K562 (cell line): ENCODE data around the gene CHST2. TPM values are rescaled to one million over a fixed set of nuclear protein-coding genes. Genes with fewer than 3 reads are reported as not detected.
A peak's percentile ranks its signal among the peaks of the same experiment; 100 is the strongest.

ENCODE experiments used
- ARNT ChIP-seq, 2 experiments: fragments of 450-650 bp; IDR thresholded peaks; 2 replicates each; pipeline ENCODE4 v1.6.1; 2016; ENCODE audit warnings: mild to moderate bottlenecking in 1 of 2
- BACH1 ChIP-seq: fragments of 200-800 bp; sonication (Bioruptor generic); IDR thresholded peaks from 2 replicates; pipeline ENCODE4 v1.6.1; 2016; ENCODE audit warnings: missing genetic modification characterization, missing compliant biosample characterization
- CTBP1 ChIP-seq: fragments of 450-650 bp; IDR thresholded peaks from 2 replicates; pipeline ENCODE4 v1.6.1; 2016; ENCODE audit warnings: borderline replicate concordance
- ETV5 ChIP-seq: sonication (generic); formaldehyde crosslinking; IDR thresholded peaks from 2 replicates; pipeline ENCODE4 v1.4.0; 2020; ENCODE audit warnings: low read depth, mild to moderate bottlenecking, missing genetic modification reagents
- FOXA1 ChIP-seq: fragments of 450-650 bp; IDR thresholded peaks from 2 replicates; pipeline ENCODE4 v1.6.1; 2016; ENCODE audit warnings: mild to moderate bottlenecking, borderline replicate concordance
- GABPA ChIP-seq: fragments of 200-800 bp; sonication (Bioruptor generic); conservative IDR thresholded peaks from 2 replicates; pipeline ENCODE4 v1.6.1; 2016; ENCODE audit warnings: low read depth, missing genetic modification characterization, missing compliant biosample characterization
- HMBOX1 ChIP-seq: sonication (generic); IDR thresholded peaks from 2 replicates; pipeline ENCODE4 v1.6.1; 2016
- MEIS2 ChIP-seq: fragments of 450-650 bp; IDR thresholded peaks from 2 replicates; pipeline ENCODE4 v1.6.1; 2014; ENCODE audit warnings: mild to moderate bottlenecking; ENCODE audit not compliant: partially characterized antibody
- POLR2A ChIP-seq: fragments of 450-650 bp; conservative IDR thresholded peaks from 2 replicates; pipeline ENCODE4 v1.6.1; 2016
- SETDB1 ChIP-seq: IDR thresholded peaks from one replicate; pipeline ENCODE4 v1.6.1; 2012; ENCODE audit warnings: low read length, control low read depth, inconsistent platforms
- SRSF3 ChIP-seq: fragments of 200-400 bp; formaldehyde crosslinking; IDR thresholded peaks from 2 replicates; pipeline ENCODE4 v1.6.1; 2016; ENCODE audit warnings: mild to moderate bottlenecking, low read length, moderate library complexity; ENCODE audit not compliant: insufficient read depth
- TCF3 ChIP-seq: sonication (generic); formaldehyde crosslinking; IDR thresholded peaks from 2 replicates; pipeline ENCODE4 v1.4.0; 2020; ENCODE audit warnings: mild to moderate bottlenecking, missing genetic modification reagents
- TRIM24 ChIP-seq, 2 experiments: fragments of 450-650 bp; IDR thresholded peaks; 2 replicates each; pipeline ENCODE4 v1.6.1; 2016
- XRCC3 ChIP-seq: fragments of 450-650 bp; IDR thresholded peaks from 2 replicates; pipeline ENCODE4 v1.6.1; 2017; ENCODE audit warnings: mild to moderate bottlenecking, moderate library complexity
- ZBED1 ChIP-seq: IDR thresholded peaks from 2 replicates; pipeline ENCODE4 v1.6.1; 2014
- ZBTB7A ChIP-seq: IDR thresholded peaks from 2 replicates; pipeline ENCODE4 v1.6.1; 2011; ENCODE audit warnings: low read depth, mild to moderate bottlenecking, low read length, moderate library complexity, borderline replicate concordance; ENCODE audit not compliant: control insufficient read depth
- ZNF165 ChIP-seq: fragments of 250-450 bp; sonication (Bioruptor Pico); IDR thresholded peaks from 2 replicates; pipeline ENCODE4 v1.4.0; 2020; ENCODE audit warnings: borderline replicate concordance
- ZNF232 ChIP-seq: sonication (generic); formaldehyde crosslinking; IDR thresholded peaks from 2 replicates; pipeline ENCODE4 v1.8.0; 2022; ENCODE audit warnings: mild to moderate bottlenecking, missing genetic modification reagents
- ZNF277 ChIP-seq: fragments of 250-450 bp; sonication (Bioruptor Pico); IDR thresholded peaks from 2 replicates; pipeline ENCODE4 v1.8.0; 2022; ENCODE audit warnings: inconsistent platforms, mild to moderate bottlenecking, moderate library complexity, borderline replicate concordance
- ZNF507 ChIP-seq: conservative IDR thresholded peaks from 2 replicates; pipeline ENCODE4 v1.6.1; 2017; ENCODE audit warnings: missing genetic modification characterization, missing compliant biosample characterization
- ZNF75A ChIP-seq: fragments of 450-650 bp; formaldehyde crosslinking; IDR thresholded peaks from 2 replicates; pipeline ENCODE4 v1.4.0; 2020; ENCODE audit warnings: mild to moderate bottlenecking
- ZNF830 ChIP-seq: fragments of 250-450 bp; sonication (Bioruptor Pico); IDR thresholded peaks from 2 replicates; pipeline ENCODE4 v1.5.0; 2021; ENCODE audit warnings: mild to moderate bottlenecking
- polyA plus RNA-seq, 8 experiments: library from polyadenylated mRNA; depleted of rRNA in 4 of 8; stranded (reverse) in 5 of 8; unstranded in 3 of 8; fragments of >200 nt; fragmentation: Nextera tagmentation in 2 of 8; fragmentation: Illumina TruSeq in 1 of 8; extraction: Ambion mirVana in 2 of 8; extraction: Trizol in 1 of 8; gene quantifications; 2 replicates each; pipeline versions ENCODE4 v1.2.1 to v1.2.3, GENCODE V29; 2011 to 2014; ENCODE audit warnings: inconsistent platforms in 1 of 8, missing spikeins in 1 of 8
- total RNA-seq, 7 experiments: library from RNA; depleted of rRNA in 6 of 7; stranded (reverse); fragments of >200 nt in 6 of 7; fragmentation: Illumina TruSeq in 2 of 7; extraction: Trizol in 2 of 7; gene quantifications; 2 replicates each; pipeline versions ENCODE4 v1.2.1 to v1.2.3, GENCODE V29; 2011 to 2021; ENCODE audit warnings: low replicate concordance in 1 of 7
- TF ChIP-seq, protein P1 (sequence below): sonication (generic); formaldehyde crosslinking; IDR thresholded peaks from 2 replicates; pipeline ENCODE4 v1.8.1; 2022; ENCODE audit warnings: missing genetic modification reagents

Gene CHST2
- total and polyA plus RNA-seq, 9 of the 15 experiments (the other 6 are each of a cell fraction or from before 2014, with no cell fraction given) = 3.4 to 60.3 (median 13.9) TPM

DNA sequence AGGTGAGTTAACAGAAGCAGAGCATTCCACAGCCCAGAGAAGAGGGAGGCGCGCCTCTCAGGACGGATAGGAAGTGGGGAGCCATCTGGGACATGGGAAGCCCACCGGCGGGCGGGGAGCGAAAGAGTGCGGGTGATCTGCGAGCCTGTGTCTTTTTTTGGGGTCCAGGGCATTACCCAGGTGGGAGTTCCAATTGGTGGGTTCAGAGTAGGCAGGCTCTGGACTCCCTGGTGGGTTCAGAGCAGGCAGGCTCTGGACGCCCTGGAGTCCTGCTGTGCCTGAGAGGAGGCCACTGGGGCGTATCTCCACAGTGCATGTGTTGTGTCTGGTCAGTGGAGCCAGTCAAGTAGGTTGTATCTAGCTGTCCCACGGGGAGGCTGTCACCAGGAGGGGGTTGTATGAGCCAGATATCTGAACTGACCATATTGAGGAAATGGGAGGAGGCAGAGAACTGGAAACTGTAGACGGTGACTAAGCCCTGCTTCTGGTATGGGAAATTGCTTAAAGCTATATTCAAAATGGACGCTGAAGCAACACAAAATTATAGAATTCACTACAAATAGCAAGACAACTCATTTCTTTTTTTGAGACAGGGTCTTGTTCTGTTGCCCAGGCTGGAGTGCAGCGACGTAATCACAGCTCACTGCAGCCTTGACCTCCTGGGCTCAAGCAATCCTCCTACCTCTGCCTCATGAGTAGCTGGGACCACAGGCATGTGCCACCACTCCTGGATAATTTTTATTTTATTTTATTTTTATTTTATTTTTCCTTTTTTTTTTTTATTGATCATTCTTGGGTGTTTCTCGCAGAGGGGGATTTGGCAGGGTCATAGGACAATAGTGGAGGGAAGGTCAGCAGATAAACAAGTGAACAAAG, 34.5 kb upstream of the CHST2 start (continued):
- no peak for TF ChIP-seq ZNF277
- no peak for TF ChIP-seq ZNF830 (CRISPR knock-in tag)
- TF ChIP-seq ZNF75A (CRISPR knock-in tag) = no peak
- 0 out of 2 replicates have a peak, but pooled peaks have one; percentile 35 for TF ChIP-seq ZNF165
- peak; percentile 94 for TF ChIP-seq MEIS2
- no peak for TF ChIP-seq XRCC3
- TF ChIP-seq BACH1 (tag) = peak; percentile 53; the same call in 1 of the 2 replicates
- TF ChIP-seq HMBOX1 = peak; percentile 96
- peak; percentile 70; the same call in 1 of the 2 replicates for TF ChIP-seq CTBP1
- peak; percentile 45; the same call in 1 of the 2 replicates for TF ChIP-seq ZBTB7A
- TF ChIP-seq, protein P1, sequence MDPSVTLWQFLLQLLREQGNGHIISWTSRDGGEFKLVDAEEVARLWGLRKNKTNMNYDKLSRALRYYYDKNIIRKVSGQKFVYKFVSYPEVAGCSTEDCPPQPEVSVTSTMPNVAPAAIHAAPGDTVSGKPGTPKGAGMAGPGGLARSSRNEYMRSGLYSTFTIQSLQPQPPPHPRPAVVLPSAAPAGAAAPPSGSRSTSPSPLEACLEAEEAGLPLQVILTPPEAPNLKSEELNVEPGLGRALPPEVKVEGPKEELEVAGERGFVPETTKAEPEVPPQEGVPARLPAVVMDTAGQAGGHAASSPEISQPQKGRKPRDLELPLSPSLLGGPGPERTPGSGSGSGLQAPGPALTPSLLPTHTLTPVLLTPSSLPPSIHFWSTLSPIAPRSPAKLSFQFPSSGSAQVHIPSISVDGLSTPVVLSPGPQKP (CRISPR knock-in tag) = no peak
- TF ChIP-seq SETDB1 = no peak
- TF ChIP-seq ETV5 (CRISPR knock-in tag) = peak; percentile 84
- TF ChIP-seq TCF3 (CRISPR knock-in tag) = peak; percentile 100
- peak; percentile 99 for TF ChIP-seq TRIM24 (IDR thresholded peaks at IDR 0.05)
- TF ChIP-seq POLR2A = peak; percentile 55; the same call in 1 of the 2 replicates
- TF ChIP-seq SRSF3 = no peak
- no peak; the same call in 1 of the 2 replicates for TF ChIP-seq GABPA
- TF ChIP-seq ARNT (IDR thresholded peaks at IDR 0.05) = peak; percentile 93 to 95
- TF ChIP-seq FOXA1 = no peak
- peak; percentile 95 for TF ChIP-seq ZBED1
- no peak for TF ChIP-seq ZNF232 (CRISPR knock-in tag)
- TF ChIP-seq ZNF507 (tag) = no peak
